Stimulated activated naive B cell treated with anti-CD40 and anti-IgM and Interleukin-4, amounts not matched to agents 10 μg/mL and 1 μg/mL and 100 μg/mL, for 72 hours (primary cell): Measurements from ENCODE around the gene SEMA4B.
"Not testable (repeated sequence)": the region's sequence is repeated elsewhere in the genome, so short reads cannot be mapped to it uniquely, and the experiment has no call there.

Experiments used
- ATAC-seq, 2 donors: fragments of 150-1000 bp; cut with Tn5 transposase; replicated peaks; 2 replicates each; pipeline ENCODE4 v1.10.0; 2021; ENCODE audit warnings: moderate library complexity in 1 of 2
- DNase-seq: peaks from one replicate; pipeline ENCODE4 v3.0.0; 2021
- H3K27ac Mint-ChIP-seq: one replicate; pipeline ENCODE4 v1.8.0; 2022; ENCODE audit warnings: mild to moderate bottlenecking, mixed read lengths
- H3K27me3 Mint-ChIP-seq, 2 donors: one replicate each; pipeline ENCODE4 v1.8.0; 2022; ENCODE audit warnings: mixed read lengths in 2 of 2
- H3K36me3 Mint-ChIP-seq, 2 donors: one replicate each; pipeline ENCODE4 v1.8.0; 2022; ENCODE audit warnings: mixed read lengths in 2 of 2, mild to moderate bottlenecking in 1 of 2
- H3K4me1 Mint-ChIP-seq, 2 donors: one replicate each; pipeline ENCODE4 v1.8.0; 2022; ENCODE audit warnings: mixed read lengths in 2 of 2, mild to moderate bottlenecking in 1 of 2
- H3K4me3 Mint-ChIP-seq, 2 donors: one replicate each; pipeline ENCODE4 v1.8.0; 2022; ENCODE audit warnings: mild to moderate bottlenecking in 2 of 2, mixed read lengths in 2 of 2, moderate library complexity in 1 of 2
- H3K9me3 Mint-ChIP-seq, 2 donors: one replicate each; pipeline ENCODE4 v1.8.0; 2022; ENCODE audit warnings: mixed read lengths in 2 of 2, mild to moderate bottlenecking in 1 of 2

SEMA4B gene

GRCh38 chr15:90201130-90201943 is at the start of gene SEMA4B:
Gene SEMA4B, plus strand, starts transcription at chr15:90201330. Its CDS starts 249 bp downstream, at chr15:90201579.
- DNase-seq: no peak
- H3K9me3 Mint-ChIP-seq: no peaks in the 10 kb centered on the region
- peak within 1 kb of the TSS; percentile 92 to 97 for H3K4me3 Mint-ChIP-seq
- no peaks in the 10 kb centered on the region for H3K36me3 Mint-ChIP-seq
- H3K4me1 Mint-ChIP-seq: peaks cover 46 to 70% of the 10 kb centered on the region in 2 donors
- H3K27ac Mint-ChIP-seq: peak within 1 kb of the TSS; percentile 92
- H3K27me3 Mint-ChIP-seq: no peaks in the 10 kb centered on the region
- ATAC-seq: peak; percentile 87 to 91

- DNase-seq (no peak), ATAC-seq (no peak)
- H3K27me3 Mint-ChIP-seq: peaks cover 0 to 5% of the 10 kb centered on the region in 2 donors
- peak overlapping the region; percentile 14 for H3K27ac Mint-ChIP-seq
- H3K36me3 Mint-ChIP-seq: no peaks in the 10 kb centered on the region
- H3K4me3 Mint-ChIP-seq: no peak overlapping the region
- no peaks in the 10 kb centered on the region for H3K9me3 Mint-ChIP-seq
- H3K4me1 Mint-ChIP-seq: peaks cover 0 to 1% of the 10 kb centered on the region in 2 donors
Observed at GRCh38 chr15:90151989-90152645, 49.0 kb upstream of the SEMA4B start.

GRCh38 chr15:90153658-90154057 is 47.5 kb upstream of the SEMA4B start:
- H3K4me1 Mint-ChIP-seq: peaks cover 10 to 14% of the 10 kb centered on the region in 2 donors
- H3K36me3 Mint-ChIP-seq: no peaks in the 10 kb centered on the region
- H3K27ac Mint-ChIP-seq: no peak overlapping the region
- H3K4me3 Mint-ChIP-seq: no peak overlapping the region
- DNase-seq: no peak
- H3K9me3 Mint-ChIP-seq: no peaks in the 10 kb centered on the region
- no peak for ATAC-seq
- peaks cover 0 to 5% of the 10 kb centered on the region in 2 donors for H3K27me3 Mint-ChIP-seq

GRCh38 chr15:90154246-90154645 is 46.9 kb upstream of the SEMA4B start:
- Mint-ChIP-seq H3K4me3 (no peak overlapping the region), H3K27ac (no peak overlapping the region), H3K36me3 (no peaks in the 10 kb centered on the region), H3K27me3 (peaks cover 0 to 5% of the 10 kb centered on the region in 2 donors), H3K9me3 (no peaks in the 10 kb centered on the region), H3K4me1 (peaks cover 14 to 20% of the 10 kb centered on the region in 2 donors)
- ATAC-seq: no peak
- no peak for DNase-seq

- no peak for ATAC-seq
- H3K4me3 Mint-ChIP-seq: no peak overlapping the region
- H3K27me3 Mint-ChIP-seq: peaks cover 0 to 5% of the 10 kb centered on the region in 2 donors
- H3K27ac Mint-ChIP-seq: no peak overlapping the region
- DNase-seq: no peak
- H3K36me3 Mint-ChIP-seq: no peaks in the 10 kb centered on the region
- peaks cover 16 to 23% of the 10 kb centered on the region in 2 donors for H3K4me1 Mint-ChIP-seq
- no peaks in the 10 kb centered on the region for H3K9me3 Mint-ChIP-seq
Observed at GRCh38 chr15:90154861-90155626, 46.1 kb upstream of the SEMA4B start.

- H3K36me3 Mint-ChIP-seq: no peaks in the 10 kb centered on the region
- no peak overlapping the region for H3K4me3 Mint-ChIP-seq
- ATAC-seq: peak; percentile 23 to 25
- no peak for DNase-seq
- no peak overlapping the region for H3K27ac Mint-ChIP-seq
- no peaks in the 10 kb centered on the region for H3K27me3 Mint-ChIP-seq
- H3K4me1 Mint-ChIP-seq: peaks cover 29 to 45% of the 10 kb centered on the region in 2 donors
- H3K9me3 Mint-ChIP-seq: no peaks in the 10 kb centered on the region
Observed at GRCh38 chr15:90159213-90159612, 41.9 kb upstream of the SEMA4B start.

- peaks cover 33 to 56% of the 10 kb centered on the region in 2 donors for H3K4me1 Mint-ChIP-seq
- H3K27me3 Mint-ChIP-seq: no peaks in the 10 kb centered on the region
- no peak overlapping the region for H3K27ac Mint-ChIP-seq
- ATAC-seq (no peak), DNase-seq (no peak)
- H3K36me3 Mint-ChIP-seq: no peaks in the 10 kb centered on the region
- no peak overlapping the region for H3K4me3 Mint-ChIP-seq
- H3K9me3 Mint-ChIP-seq: no peaks in the 10 kb centered on the region
Observed at GRCh38 chr15:90160781-90161727, 40.1 kb upstream of the SEMA4B start.

GRCh38 chr15:90161950-90162361 is 39.2 kb upstream of the SEMA4B start:
- H3K4me3 Mint-ChIP-seq: peak overlapping the region; percentile 41 to 48
- H3K36me3 Mint-ChIP-seq: no peaks in the 10 kb centered on the region
- DNase-seq (peak; percentile 17), ATAC-seq (peak; percentile 79 to 92)
- H3K27me3 Mint-ChIP-seq: no peaks in the 10 kb centered on the region
- peak overlapping the region; percentile 74 for H3K27ac Mint-ChIP-seq
- H3K9me3 Mint-ChIP-seq: no peaks in the 10 kb centered on the region
- peaks cover 35 to 56% of the 10 kb centered on the region in 2 donors for H3K4me1 Mint-ChIP-seq

GRCh38 chr15:90162956-90163355 is 38.2 kb upstream of the SEMA4B start:
- no peaks in the 10 kb centered on the region for H3K27me3 Mint-ChIP-seq
- DNase-seq (no peak), ATAC-seq (no peak)
- no peak overlapping the region for H3K4me3 Mint-ChIP-seq
- no peaks in the 10 kb centered on the region for H3K9me3 Mint-ChIP-seq
- H3K36me3 Mint-ChIP-seq: no peaks in the 10 kb centered on the region
- H3K4me1 Mint-ChIP-seq: peaks cover 35 to 54% of the 10 kb centered on the region in 2 donors
- H3K27ac Mint-ChIP-seq: peak overlapping the region; percentile 6

GRCh38 chr15:90164239-90164638 is 36.9 kb upstream of the SEMA4B start:
- peaks cover 28 to 48% of the 10 kb centered on the region in 2 donors for H3K4me1 Mint-ChIP-seq
- H3K27me3 Mint-ChIP-seq, H3K4me3 Mint-ChIP-seq, H3K27ac Mint-ChIP-seq, DNase-seq, ATAC-seq, H3K9me3 Mint-ChIP-seq, H3K36me3 Mint-ChIP-seq: not testable (repeated sequence)

GRCh38 chr15:90165157-90165556 is 36.0 kb upstream of the SEMA4B start:
- no peak for DNase-seq
- H3K27me3 Mint-ChIP-seq: no peaks in the 10 kb centered on the region
- H3K9me3 Mint-ChIP-seq: no peaks in the 10 kb centered on the region
- no peak for ATAC-seq
- H3K4me3 Mint-ChIP-seq: no peak overlapping the region
- no peaks in the 10 kb centered on the region for H3K36me3 Mint-ChIP-seq
- H3K4me1 Mint-ChIP-seq: peaks cover 26 to 45% of the 10 kb centered on the region in 2 donors
- H3K27ac Mint-ChIP-seq: no peak overlapping the region

- no peaks in the 10 kb centered on the region for H3K9me3 Mint-ChIP-seq
- no peak overlapping the region for H3K4me3 Mint-ChIP-seq
- H3K27ac Mint-ChIP-seq: peak overlapping the region; percentile 25
- H3K4me1 Mint-ChIP-seq: peaks cover 26 to 45% of the 10 kb centered on the region in 2 donors
- H3K27me3 Mint-ChIP-seq: no peaks in the 10 kb centered on the region
- ATAC-seq: peak; percentile 55 to 79
- no peaks in the 10 kb centered on the region for H3K36me3 Mint-ChIP-seq
- no peak for DNase-seq
Observed at GRCh38 chr15:90165659-90166489, 35.3 kb upstream of the SEMA4B start.

GRCh38 chr15:90167121-90167520 is 34.0 kb upstream of the SEMA4B start:
- DNase-seq: no peak
- no peak for ATAC-seq
- Mint-ChIP-seq H3K27me3 (no peaks in the 10 kb centered on the region), H3K4me3 (no peak overlapping the region), H3K9me3 (no peaks in the 10 kb centered on the region), H3K27ac (no peak overlapping the region), H3K4me1 (peaks cover 20 to 33% of the 10 kb centered on the region in 2 donors), H3K36me3 (no peaks in the 10 kb centered on the region)
